ENCODE data around the gene SNPH.

- TF ChIP-seq CTCF (IDR thresholded peaks at IDR 0.05; ENCODE audit: low read depth, low read length, missing input control) (no peak), YY1 (IDR thresholded peaks at IDR 0.05) (no peak), FOXA2 (IDR thresholded peaks at IDR 0.05) (no peak)
These were observed 41.7 kb upstream of the SNPH start for GRCh38 chr20:1224205-1224890.

All from liver (tissue), 2 donors.